HG03025 (cell line): ENCODE results near the gene C11orf86.

ENCODE experiments used
- ATAC-seq: cut with Tn5 transposase; IDR thresholded peaks from one replicate; pipeline ENCODE4 v1.9.1; 2021; ENCODE audit warnings: mild to moderate bottlenecking, moderate library complexity; ENCODE audit not compliant: unreplicated experiment, low FRiP score

C11orf86 gene

DNA sequence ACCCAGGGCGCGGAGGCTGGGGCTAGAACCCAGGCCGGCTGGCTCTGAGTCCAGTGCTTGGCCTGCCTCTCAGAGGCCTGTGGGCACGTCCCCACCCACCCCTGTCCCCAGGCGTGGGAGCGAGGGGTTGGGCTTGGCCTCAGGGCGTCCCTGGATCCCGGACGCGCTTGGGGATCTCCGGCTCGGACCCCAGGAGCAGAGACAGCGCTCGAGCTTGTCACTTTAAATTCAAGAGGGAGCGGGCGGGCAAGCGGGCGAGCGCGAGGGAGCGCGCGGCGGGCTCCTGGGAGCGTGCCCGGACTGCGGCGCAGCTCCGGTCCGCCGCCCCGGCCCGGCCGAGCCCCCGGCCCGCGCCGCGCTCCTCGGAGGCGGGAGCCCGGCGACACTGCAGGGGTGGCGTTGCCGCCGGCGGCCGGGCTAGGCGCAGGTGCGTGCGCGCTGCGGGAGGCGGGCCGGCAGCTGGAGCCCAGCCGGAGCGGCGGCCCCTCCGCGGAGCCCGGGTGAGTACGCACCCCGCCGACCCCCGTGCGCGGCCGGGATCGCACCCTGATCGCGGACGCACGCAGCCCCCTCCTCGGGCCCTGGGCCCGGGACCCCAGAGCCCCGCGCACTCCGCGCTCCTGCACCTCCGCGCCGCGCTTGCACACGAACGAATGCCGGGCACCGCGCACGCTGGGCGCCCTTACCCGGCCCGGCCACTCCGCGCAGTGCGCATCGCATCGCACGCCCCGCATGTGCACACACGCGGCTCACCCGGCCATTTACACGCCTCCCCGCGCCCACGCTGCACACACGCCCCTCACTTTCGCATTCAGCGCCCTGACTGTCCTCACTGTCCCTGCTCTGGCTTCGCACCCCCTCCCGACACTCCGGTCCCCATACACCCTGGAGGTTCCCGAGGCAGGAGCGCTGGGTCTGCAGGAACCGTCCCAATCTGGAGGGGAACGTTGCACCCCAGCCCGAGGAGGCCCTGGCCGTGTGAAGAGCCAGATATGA, 48.2 kb downstream of the C11orf86 start, which contains the start of gene SYT12:
SYT12 (plus strand) TSS at position 174 of the 996 bp plus-strand sequence. CDS start 7,011 bp downstream, outside the sequence.
- no peak for ATAC-seq

DNA sequence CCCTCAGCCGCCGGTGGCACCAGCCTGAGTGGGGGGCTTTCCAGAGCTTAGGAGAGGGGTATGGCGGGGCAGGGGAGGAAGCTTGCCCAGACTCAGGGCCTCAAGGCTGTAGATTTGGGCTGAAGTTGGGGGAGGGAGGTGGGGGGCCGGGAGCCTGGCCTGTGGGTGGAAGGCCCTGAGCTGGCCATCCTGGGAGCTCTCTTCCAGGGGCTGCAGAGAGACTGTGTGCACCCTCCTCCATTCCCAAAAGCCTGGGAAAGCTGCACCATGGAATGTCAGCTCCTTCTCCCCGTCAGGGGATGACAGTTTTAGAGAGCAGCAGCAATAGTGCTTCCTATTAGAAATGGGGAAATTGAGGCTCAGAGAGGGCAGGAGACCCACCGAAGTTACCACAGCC, 48.9 kb downstream of the C11orf86 start:
- no peak for ATAC-seq

DNA sequence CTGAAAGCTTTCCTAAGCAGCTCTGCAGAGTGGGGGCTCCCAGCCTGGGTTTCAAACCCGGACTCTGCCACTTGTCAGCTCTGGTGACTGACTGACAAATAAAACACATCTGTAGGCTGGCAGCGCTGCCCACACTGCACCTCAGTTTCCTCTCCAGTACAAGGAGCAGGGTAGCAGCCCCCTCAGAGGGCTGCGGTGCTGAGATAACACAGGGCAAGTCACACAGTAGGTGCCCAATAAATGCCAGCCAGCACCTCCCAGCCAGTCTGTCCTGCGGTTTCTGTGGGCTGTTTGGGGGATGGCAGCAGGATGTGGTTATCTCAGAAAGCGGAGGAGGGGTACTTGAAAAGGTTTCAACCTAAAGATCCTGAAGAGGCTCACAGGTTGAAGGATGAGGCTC, 49.3 kb downstream of the C11orf86 start:
- ATAC-seq, result no peak

DNA sequence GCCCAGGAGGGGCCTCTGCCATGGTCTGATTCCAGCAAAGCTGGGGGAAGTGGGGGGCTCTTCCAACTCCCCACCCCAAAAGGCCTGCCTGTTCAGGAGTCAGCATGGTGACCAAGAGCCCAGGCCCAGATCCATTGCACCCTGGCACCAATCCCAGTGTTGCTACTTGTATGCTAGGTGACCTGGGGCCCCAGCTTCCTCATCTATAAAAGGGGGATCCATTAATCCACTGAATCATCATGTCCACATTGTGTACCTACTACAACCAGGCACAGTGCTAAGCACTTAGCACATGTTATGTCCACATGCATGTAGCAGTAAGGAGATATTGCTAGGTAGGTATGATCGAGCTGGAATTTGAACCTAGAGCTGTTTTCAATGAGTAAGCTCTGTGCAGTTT, 49.9 kb downstream of the C11orf86 start:
- no peak for ATAC-seq

DNA sequence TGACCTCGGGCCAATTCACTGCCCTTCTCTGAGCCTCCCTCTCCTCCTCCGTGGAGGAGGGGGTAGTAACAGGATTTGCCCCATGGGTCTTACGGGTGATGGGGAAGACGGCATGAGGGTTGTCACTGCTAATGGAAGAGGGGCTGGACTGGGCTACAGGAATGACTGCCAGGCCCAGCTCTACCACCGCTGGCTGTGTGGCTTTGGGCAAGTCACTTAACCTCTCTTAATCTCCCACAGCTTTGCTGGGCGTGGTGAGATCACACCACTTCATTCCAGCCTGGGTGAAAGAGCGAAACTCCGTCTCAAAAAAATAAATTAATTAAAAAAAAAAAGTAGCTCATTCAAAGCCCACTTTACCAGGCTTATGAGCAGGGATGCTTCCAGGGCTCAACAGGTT, 50.6 kb downstream of the C11orf86 start:
- ATAC-seq, result no peak
